Ovary (tissue), 3 donors: ENCODE data around the gene PKD1L1.

Experiments
- EP300 ChIP-seq: sonication (generic); formaldehyde crosslinking; IDR thresholded peaks from one replicate; pipeline ENCODE4 v1.6.1; 2017; ENCODE audit warnings: antibody characterized with exemption
- POLR2A ChIP-seq: fragments of 450-650 bp; IDR thresholded peaks from one replicate; pipeline ENCODE4 v1.6.1; 2017; ENCODE audit warnings: antibody characterized with exemption, mild to moderate bottlenecking, moderate library complexity
- TF ChIP-seq, protein P1 (sequence below), 3 donors: fragments of 450-650 bp in 2 of 3; fragments of 200-600 bp in 1 of 3; IDR thresholded peaks; one replicate each; pipeline versions ENCODE4 v1.5.1 to v1.8.0; 2016 to 2022; ENCODE audit warnings: antibody characterized with exemption in 3 of 3, mild to moderate bottlenecking in 1 of 3
- donor health status: DM: no; HTN: no; CAD: no.

GRCh38 chr7:47852330-47853245, 95.7 kb downstream of the PKD1L1 start:
- TF ChIP-seq, protein P1, sequence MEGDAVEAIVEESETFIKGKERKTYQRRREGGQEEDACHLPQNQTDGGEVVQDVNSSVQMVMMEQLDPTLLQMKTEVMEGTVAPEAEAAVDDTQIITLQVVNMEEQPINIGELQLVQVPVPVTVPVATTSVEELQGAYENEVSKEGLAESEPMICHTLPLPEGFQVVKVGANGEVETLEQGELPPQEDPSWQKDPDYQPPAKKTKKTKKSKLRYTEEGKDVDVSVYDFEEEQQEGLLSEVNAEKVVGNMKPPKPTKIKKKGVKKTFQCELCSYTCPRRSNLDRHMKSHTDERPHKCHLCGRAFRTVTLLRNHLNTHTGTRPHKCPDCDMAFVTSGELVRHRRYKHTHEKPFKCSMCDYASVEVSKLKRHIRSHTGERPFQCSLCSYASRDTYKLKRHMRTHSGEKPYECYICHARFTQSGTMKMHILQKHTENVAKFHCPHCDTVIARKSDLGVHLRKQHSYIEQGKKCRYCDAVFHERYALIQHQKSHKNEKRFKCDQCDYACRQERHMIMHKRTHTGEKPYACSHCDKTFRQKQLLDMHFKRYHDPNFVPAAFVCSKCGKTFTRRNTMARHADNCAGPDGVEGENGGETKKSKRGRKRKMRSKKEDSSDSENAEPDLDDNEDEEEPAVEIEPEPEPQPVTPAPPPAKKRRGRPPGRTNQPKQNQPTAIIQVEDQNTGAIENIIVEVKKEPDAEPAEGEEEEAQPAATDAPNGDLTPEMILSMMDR (IDR thresholded peaks at IDR 0.05), result no peak
- no peak for TF ChIP-seq EP300
- TF ChIP-seq POLR2A, result no peak
